ENCODE measurements around the gene TLCD4. TPM values are rescaled to one million over a fixed set of nuclear protein-coding genes. Genes with fewer than 3 reads are reported as not detected.
A peak's percentile ranks its signal among the peaks of the same experiment; 100 is the strongest.

TLCD4 gene
- total RNA-seq, 1 donor from 2014 or later, result 3.0 TPM

DNA sequence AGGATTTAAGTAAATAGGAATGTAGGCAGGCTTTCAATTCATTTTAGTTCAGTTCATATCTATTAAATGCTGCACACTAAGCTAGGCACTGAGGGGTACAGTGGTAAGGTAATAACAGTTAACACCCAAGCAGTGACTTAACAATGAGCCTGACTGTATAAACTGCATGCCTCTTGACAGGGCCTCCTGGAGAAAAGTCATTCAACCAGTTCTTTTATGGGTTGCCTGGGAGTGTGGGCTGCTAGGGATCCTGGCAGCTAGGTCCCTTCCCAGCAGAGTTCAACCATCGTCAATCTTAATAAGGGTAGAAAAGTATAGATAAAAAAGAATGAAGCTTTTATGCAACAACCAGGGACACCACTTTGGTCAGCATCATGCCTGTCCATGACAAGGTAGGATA is 36.3 kb upstream of the TLCD4 start:
- Histone ChIP-seq H3K36me3 (ENCODE audit: control insufficient read depth, insufficient read depth, low read length) (no peaks in the 10 kb centered on the region), H3K27me3 (ENCODE audit: control insufficient read depth, insufficient read depth, low read length) (no peaks in the 10 kb centered on the region), H3K4me3 (ENCODE audit: low read depth, low read length) (no peak overlapping the region)
- TF ChIP-seq, protein P1, sequence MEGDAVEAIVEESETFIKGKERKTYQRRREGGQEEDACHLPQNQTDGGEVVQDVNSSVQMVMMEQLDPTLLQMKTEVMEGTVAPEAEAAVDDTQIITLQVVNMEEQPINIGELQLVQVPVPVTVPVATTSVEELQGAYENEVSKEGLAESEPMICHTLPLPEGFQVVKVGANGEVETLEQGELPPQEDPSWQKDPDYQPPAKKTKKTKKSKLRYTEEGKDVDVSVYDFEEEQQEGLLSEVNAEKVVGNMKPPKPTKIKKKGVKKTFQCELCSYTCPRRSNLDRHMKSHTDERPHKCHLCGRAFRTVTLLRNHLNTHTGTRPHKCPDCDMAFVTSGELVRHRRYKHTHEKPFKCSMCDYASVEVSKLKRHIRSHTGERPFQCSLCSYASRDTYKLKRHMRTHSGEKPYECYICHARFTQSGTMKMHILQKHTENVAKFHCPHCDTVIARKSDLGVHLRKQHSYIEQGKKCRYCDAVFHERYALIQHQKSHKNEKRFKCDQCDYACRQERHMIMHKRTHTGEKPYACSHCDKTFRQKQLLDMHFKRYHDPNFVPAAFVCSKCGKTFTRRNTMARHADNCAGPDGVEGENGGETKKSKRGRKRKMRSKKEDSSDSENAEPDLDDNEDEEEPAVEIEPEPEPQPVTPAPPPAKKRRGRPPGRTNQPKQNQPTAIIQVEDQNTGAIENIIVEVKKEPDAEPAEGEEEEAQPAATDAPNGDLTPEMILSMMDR (IDR thresholded peaks at IDR 0.05; ENCODE audit: insufficient read depth, low read length, poor library complexity, severe bottlenecking), result no peak
- no peak for DNase-seq (ENCODE audit: low read depth)

DNA sequence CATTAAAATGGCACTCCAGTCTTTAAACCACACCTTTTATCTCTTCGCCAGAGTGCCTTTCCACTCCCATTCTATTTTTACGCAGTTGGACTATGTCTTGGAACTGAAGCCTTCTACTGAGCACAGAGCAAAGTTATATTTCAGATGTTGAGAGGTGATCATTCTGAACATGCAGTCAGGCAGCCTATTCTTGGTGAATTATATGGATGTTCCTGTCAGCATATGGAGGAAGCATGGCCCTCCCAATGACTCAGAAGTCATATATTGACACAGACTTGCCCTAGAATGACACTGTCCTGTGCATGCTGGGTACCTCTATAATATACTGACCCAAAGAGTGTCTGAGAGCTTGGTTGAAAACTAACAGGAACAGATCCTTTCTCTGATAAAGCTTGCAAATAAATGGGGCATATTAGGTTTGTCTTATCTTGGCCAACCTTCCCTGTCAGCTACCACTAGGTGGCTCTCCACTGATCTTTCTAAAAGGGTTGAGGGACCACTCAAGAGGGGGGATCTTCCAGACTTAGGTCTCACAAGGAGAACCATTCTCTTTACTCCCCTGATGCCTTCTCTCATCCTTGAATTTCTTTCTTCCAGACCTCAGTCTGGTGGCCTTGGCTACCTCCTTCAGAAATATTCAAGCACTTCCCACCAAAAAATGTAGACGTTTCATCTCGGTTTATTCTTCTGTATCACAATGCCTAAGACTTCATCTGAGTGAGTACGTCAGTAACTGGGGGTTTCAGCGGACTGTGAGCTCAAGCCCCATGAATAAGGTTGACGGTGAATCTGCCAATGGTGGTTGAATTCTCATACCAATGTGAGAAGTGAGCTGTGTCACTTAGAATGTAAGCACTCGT is 32.6 kb upstream of the TLCD4 start:
- Histone ChIP-seq H3K27me3 (ENCODE audit: control insufficient read depth, insufficient read depth, low read length) (no peaks in the 10 kb centered on the region), H3K36me3 (ENCODE audit: control insufficient read depth, insufficient read depth, low read length) (no peaks in the 10 kb centered on the region), H3K4me3 (ENCODE audit: low read depth, low read length) (no peak overlapping the region)
- DNase-seq (ENCODE audit: low read depth), result no peak
- TF ChIP-seq, protein P1 (IDR thresholded peaks at IDR 0.05; ENCODE audit: insufficient read depth, low read length, poor library complexity, severe bottlenecking), result peak; percentile 79

DNA sequence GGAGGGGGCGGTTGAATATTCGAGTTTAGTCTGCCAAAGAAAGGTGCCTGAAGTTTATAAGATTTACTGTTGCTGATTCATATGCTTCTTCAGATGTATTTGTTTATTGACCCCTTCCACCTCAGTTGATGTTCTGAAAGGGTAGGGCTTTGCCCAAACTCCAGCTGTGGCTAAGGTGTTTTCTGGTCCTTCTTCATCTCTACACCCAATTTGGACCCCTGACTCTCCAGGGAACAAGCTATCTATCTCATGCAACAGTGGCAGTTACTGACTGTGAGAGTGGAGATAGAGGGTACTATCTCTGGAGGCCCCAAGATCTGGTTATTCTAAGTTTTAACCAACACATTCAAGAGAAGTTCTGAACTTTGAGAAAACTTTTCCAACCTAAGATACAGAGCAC is 31.8 kb upstream of the TLCD4 start:
- no peaks in the 10 kb centered on the region for H3K27me3 ChIP-seq (ENCODE audit: control insufficient read depth, insufficient read depth, low read length)
- no peak for DNase-seq (ENCODE audit: low read depth)
- H3K36me3 ChIP-seq (ENCODE audit: control insufficient read depth, insufficient read depth, low read length), result no peaks in the 10 kb centered on the region
- TF ChIP-seq, protein P1 (IDR thresholded peaks at IDR 0.05; ENCODE audit: insufficient read depth, low read length, poor library complexity, severe bottlenecking), result no peak
- no peak overlapping the region for H3K4me3 ChIP-seq (ENCODE audit: low read depth, low read length)

DNA sequence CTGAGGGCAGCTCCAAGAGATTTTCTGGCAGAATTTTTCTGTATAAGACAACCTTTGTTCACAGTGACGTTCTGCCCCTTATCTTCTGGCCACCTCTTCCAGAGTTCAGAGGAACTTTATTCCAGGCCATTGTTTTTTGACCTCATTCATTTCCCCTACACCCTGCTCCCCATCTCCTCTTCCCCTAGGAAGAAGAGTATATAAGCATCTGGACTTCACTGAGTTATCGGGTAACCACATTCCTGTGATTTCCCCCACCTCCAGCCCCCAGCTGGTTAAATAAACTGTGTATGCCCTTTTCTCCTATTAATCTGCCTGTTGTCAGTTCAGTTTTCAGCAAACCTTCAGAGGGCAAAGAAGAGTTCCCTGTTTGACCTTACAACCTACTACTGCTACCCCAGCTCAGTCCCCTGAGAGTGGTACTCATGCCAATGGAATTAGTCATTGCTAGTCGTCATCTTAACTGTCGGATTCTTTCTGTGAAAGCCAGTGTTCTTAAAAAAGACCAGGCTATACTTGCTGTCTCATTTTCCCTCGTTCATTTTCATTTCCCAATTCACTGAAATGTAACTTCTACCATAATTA is 30.1 kb upstream of the TLCD4 start:
- H3K36me3 ChIP-seq (ENCODE audit: control insufficient read depth, insufficient read depth, low read length), result no peaks in the 10 kb centered on the region
- peak; percentile 65 for DNase-seq (ENCODE audit: low read depth)
- no peaks in the 10 kb centered on the region for H3K27me3 ChIP-seq (ENCODE audit: control insufficient read depth, insufficient read depth, low read length)
- TF ChIP-seq, protein P1 (IDR thresholded peaks at IDR 0.05; ENCODE audit: insufficient read depth, low read length, poor library complexity, severe bottlenecking), result no peak
- H3K4me3 ChIP-seq (ENCODE audit: low read depth, low read length), result no peak overlapping the region

DNA sequence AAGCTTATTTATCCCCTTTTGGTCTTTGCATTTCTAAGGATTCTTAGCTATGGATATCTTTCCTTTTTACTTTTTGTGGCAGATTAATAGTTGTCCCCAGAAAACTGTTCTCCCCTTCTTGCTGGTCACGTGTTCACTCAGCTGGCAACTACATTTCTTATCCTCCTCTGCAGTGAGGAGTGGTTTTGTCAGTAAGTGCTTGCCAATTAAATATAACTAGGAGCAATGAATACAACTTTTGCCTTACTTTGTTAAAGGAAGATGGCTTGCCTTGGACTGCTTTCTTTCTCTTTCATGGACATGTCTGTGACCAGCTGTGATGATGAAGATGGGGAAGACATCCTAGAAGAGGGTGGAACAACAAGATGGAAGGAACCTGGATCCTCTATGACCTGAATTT is 28.9 kb upstream of the TLCD4 start:
- H3K4me3 ChIP-seq (ENCODE audit: low read depth, low read length), result no peak overlapping the region
- DNase-seq (ENCODE audit: low read depth), result no peak
- no peaks in the 10 kb centered on the region for H3K27me3 ChIP-seq (ENCODE audit: control insufficient read depth, insufficient read depth, low read length)
- TF ChIP-seq, protein P1 (IDR thresholded peaks at IDR 0.05; ENCODE audit: insufficient read depth, low read length, poor library complexity, severe bottlenecking), result no peak
- no peaks in the 10 kb centered on the region for H3K36me3 ChIP-seq (ENCODE audit: control insufficient read depth, insufficient read depth, low read length)
